GM18519 (cell line): ENCODE data around the gene TMOD2.
A peak's percentile ranks its signal among the peaks of the same experiment; 100 is the strongest.

Experiments used
- ATAC-seq: cut with Tn5 transposase; IDR thresholded peaks from one replicate; pipeline ENCODE4 v1.9.1; 2021; ENCODE audit warnings: mild to moderate bottlenecking, moderate library complexity; ENCODE audit not compliant: unreplicated experiment, low FRiP score

Gene TMOD2

GRCh38 chr15:51809457-51809856, 58.1 kb downstream of the TMOD2 start:
- ATAC-seq, result no peak

DNA sequence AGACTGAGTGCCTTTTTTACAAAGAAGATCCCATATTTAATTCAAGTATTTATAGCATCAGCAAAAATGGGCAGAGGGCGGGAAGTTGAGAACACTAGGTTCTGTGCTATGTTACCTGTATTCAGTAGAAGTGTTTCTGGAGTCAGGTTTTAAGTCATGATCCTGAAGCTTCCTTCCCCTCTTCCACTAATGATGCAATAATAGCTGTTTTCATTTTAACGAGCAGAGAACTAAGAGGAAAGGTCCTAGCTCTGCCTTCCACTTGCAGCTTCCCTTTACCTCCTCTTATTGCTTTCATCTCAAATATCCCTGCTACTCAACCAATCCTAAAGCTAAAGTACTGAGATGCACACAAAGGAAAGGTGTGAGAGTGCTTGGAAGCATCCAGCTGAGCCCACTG, 61.2 kb downstream of the TMOD2 start:
- no peak for ATAC-seq

- no peak for ATAC-seq
Measured at GRCh38 chr15:51814606-51815005, 63.2 kb downstream of the TMOD2 start.

DNA sequence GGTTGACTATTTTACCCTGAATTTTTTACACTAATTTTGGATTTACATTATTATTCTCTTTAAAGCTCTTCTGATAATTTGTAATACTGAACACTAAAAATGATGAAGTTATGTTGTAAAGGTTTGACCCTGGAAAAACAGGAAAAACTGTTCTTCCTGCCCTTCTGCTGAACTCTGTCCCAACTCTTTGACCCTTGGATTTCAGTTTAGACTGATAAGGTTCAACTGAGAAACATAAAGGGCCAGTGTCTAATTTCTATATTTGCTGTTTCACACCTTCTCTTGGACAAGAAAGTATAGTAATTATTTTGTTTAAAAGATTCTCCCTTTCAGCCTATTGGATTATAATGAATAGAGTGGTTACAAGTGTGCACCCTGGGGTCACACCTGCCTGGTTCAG, 65.2 kb downstream of the TMOD2 start:
- no peak for ATAC-seq

DNA sequence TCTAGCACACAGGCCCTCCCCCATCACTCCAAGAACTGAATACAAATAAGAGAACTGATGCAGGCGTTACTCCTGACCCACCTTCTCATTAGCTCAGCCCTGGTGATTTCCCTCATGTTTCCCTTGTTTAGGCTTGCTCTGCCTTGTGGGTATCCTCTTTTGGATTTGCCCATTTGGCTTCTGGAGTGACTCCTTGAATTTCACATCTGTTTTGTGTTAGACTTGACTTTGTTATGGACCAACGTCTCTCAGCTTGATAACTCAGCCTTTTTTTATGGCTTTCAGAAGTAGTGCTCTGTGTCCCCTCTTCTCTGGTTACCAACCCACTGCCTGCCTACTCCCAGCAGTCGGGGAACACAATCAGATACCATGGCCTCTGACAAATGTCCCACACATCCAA, 66.8 kb downstream of the TMOD2 start:
- ATAC-seq, result no peak

DNA sequence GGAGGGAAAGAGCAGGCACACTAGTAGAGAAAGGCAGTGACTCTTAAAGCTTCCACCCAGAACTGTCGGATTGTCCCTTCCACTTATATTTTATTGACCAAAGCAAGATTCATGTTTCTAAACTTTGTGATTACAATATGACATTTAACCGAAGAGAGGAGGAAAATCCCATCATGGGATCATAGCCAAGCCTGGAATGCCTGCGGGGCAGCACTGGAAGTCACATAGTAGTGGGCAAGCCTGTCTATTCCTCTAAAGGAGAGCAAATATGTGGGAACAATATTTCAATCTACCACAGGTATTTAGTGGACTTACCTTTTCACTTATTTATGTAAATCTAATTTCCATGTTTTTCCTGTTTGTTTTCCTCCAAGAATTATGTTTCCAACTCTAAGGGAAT, 74.3 kb downstream of the TMOD2 start:
- ATAC-seq, result no peak

- no peak for ATAC-seq
Measured at GRCh38 chr15:51828621-51829375, 77.4 kb downstream of the TMOD2 start.

- peak; percentile 74 for ATAC-seq
Measured at GRCh38 chr15:51829376-51830275, 78.2 kb downstream of the TMOD2 start, which contains the start of gene TMOD3. TMOD3 (plus strand) TSS chr15:51829653; CDS start chr15:51862885, 33,232 bp downstream.

GRCh38 chr15:51830276-51830806, 78.9 kb downstream of the TMOD2 start:
- ATAC-seq, result no peak

DNA sequence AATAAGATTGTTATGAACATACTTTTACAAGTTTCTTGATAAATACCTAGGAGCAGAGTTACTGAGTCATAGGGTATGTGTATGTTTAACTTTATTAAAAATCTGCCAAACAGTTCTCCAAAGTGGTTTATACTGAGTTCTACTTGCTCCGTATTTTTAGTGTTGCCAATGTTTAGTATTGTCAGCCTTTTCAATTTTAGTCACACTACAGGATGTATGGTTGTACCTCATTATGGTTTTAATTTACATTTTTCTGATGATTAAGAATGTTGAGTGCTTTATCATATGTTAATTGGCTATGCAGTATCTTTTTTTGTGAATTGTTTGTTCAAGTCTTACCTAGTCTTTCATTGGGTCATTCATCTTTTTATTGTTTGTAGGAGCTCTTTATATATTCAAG, 82.4 kb downstream of the TMOD2 start:
- ATAC-seq, result no peak

- no peak for ATAC-seq
Measured at GRCh38 chr15:51837792-51838251, 86.4 kb downstream of the TMOD2 start.

- no peak for ATAC-seq
Measured at GRCh38 chr15:51838270-51838669, 86.9 kb downstream of the TMOD2 start.

GRCh38 chr15:51840692-51841091, 89.3 kb downstream of the TMOD2 start:
- no peak for ATAC-seq

- no peak for ATAC-seq
Measured at GRCh38 chr15:51841406-51842040, 90.1 kb downstream of the TMOD2 start.

- no peak for ATAC-seq
Measured at GRCh38 chr15:51842265-51842664, 90.9 kb downstream of the TMOD2 start.

- ATAC-seq, result no peak
Measured at GRCh38 chr15:51842852-51843737, 91.7 kb downstream of the TMOD2 start.

GRCh38 chr15:51844747-51845426, 93.5 kb downstream of the TMOD2 start:
- no peak for ATAC-seq

- no peak for ATAC-seq
Measured at GRCh38 chr15:51846066-51846462, 94.7 kb downstream of the TMOD2 start.
